AG10803 (cell line): ENCODE data around the gene PODXL2.

Source experiments
- DNase-seq: peaks from one replicate; pipeline ENCODE4 v3.0.0; 2010; ENCODE audit warnings: low read depth
- H3K4me3 ChIP-seq: 2 replicates; pipeline ENCODE4 v1.5.1; 2011; ENCODE audit warnings: mild to moderate bottlenecking, low read length, control low read depth
- CTCF ChIP-seq: conservative IDR thresholded peaks from 2 replicates; pipeline ENCODE4 v1.5.1; 2011; ENCODE audit warnings: mild to moderate bottlenecking, low read length, control low read depth, inconsistent platforms

PODXL2 gene

DNA sequence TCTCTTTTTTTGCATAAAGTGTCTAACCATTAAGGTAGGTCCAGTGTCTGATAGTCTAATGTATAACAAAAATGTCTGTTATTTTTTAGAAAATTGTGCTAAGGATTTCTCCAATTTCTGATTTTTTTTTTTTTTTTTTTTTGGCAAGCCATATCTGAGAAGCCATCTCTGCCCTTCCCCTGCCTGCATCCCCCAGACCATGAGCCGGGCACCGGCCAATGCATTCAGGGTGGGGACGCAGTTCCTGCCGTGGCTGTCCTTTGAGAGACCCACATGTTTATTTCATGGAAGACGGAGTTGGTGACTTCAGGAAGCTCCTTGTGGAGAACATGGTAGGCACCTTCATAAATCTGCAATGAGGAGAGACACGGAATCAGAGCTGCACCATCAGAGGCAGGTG is 63.0 kb downstream of the PODXL2 start:
- DNase-seq: no peak
- no peak for TF ChIP-seq CTCF
- no peak overlapping the region for H3K4me3 ChIP-seq

DNA sequence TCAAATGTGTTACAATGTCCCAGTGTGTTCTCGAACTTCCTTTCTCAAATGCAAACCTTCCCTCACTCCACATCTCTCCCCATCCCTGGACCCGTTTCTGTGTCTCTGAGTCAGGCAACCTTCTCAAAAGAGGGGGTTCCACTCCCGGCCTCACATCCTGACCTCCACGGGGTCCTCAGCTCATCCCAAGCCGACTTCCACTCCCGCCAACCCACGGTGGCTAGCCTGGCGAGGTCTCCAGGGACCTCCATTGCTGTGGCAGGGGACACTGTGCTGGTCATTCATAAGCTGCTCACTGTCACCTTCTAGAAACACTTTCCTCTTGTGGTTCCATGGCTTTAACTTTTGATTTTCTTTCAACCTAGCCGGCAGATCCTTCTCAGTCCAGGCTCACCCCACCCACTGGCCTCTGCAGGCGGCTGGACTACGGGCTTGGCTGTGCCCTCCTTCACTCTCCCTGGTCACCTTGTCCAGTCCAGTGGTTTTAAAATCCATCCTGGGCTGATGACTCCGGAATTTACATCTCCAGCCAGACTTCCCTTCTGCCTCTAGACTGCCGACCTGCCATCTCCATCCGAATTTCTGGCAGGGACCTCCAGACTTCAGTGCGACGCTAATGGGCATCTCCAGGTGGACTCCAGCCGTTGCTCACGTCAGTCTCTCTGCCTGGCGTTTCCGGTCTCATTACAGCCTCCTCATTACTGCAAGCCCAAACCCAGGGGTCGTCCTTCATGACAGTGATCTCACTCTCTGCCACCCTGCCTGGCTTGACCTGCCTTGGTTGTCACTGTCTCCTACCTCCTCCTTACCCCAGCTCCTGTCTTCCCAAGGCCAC is 63.7 kb downstream of the PODXL2 start:
- no peak for DNase-seq
- no peak for TF ChIP-seq CTCF

DNA sequence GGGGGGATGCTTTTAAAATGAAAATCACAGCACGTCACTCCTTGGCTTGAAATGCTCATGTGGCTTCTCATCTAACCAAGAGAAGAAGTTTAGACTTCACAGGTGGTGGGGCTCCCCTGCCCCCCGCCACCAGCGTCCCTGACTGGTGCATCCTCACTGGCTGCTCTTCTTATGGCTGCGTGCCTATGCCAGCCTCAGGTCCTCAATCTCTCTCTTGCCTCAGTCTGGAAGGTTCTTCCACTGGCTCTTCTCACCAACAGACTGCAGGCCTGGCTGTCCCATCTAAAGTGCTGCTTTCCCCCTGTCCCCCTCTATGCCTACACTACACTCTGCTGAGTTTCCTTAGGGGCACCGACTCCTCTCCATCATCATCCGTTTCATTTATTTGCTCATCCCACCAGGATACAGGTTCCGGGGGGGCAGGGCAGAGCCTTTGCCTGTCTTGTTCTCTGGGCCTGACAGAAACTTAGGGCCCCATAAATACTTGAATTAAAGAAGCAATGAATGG is 64.4 kb downstream of the PODXL2 start:
- DNase-seq: no peak

More for the DNA sequence above, 63.7 kb downstream of the PODXL2 start:
- H3K4me3 ChIP-seq: no peak overlapping the region

DNA sequence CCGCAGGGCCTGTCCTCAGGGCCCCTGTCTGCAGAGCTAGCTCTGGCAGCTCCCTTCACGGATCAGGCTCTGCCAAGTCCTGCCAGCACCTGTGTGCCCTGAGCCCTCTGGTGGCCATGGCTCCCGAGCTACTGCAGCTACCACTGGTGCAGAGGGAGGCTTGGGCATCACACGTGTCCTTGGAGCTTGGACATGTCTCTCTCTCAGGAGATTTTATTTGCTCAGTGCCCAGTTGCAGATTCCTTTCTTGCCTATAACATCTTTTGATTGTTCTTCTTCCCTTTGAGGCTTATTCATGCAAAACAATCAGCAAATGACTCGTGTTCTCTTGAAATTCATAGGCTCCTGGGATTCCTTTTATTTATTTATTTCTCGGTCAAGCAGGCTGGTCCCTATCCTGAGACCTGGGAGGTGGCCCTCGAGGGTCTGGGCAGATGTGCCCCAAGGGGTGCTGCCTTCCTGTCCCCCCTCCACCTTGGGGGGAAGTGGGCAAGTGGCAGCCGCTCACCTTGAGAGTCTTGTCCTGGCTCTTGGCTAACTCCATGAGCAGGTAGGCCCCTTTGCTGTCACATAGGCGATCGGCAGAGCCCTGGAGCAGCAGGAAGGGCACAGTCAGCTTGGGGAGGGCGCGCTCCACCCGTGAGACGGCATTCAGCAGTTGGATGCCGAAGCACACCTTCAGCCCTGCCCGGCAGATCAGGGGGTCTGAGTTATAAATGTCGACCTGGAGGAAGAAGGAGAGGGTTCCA is 65.7 kb downstream of the PODXL2 start:
- DNase-seq: peak; percentile 27
- TF ChIP-seq CTCF: peak; percentile 36
- H3K4me3 ChIP-seq: no peak overlapping the region

More for the DNA sequence above, 64.4 kb downstream of the PODXL2 start:
- TF ChIP-seq CTCF: no peak
- no peak overlapping the region for H3K4me3 ChIP-seq

GRCh38 chr3:127697551-127698240 is 68.7 kb downstream of the PODXL2 start:
- DNase-seq: peak; percentile 92
- peak overlapping the region; percentile 33 for H3K4me3 ChIP-seq
- no peak for TF ChIP-seq CTCF

GRCh38 chr3:127698286-127698685 is 69.3 kb downstream of the PODXL2 start:
- TF ChIP-seq CTCF: no peak
- H3K4me3 ChIP-seq: no peak overlapping the region
- no peak for DNase-seq
